Fibroblast of lung (primary cell): ENCODE results near the gene DISP3. TPM values are rescaled to one million over a fixed set of nuclear protein-coding genes. Genes with fewer than 3 reads are reported as not detected.

ENCODE experiments used
- DNase-seq, 2 donors: peaks; one replicate each; pipeline versions ENCODE4 v3.0.0 to v3.0.0-alpha.2; 2010; ENCODE audit warnings: low read depth in 2 of 2
- H2AFZ ChIP-seq: 2 replicates; pipeline ENCODE4 v1.5.1; 2012; ENCODE audit warnings: low read length, control low read depth, inconsistent platforms
- H3K27ac ChIP-seq: 2 replicates; pipeline ENCODE4 v1.5.1; 2011; ENCODE audit warnings: low read length, control low read depth; ENCODE audit not compliant: insufficient read depth
- H3K27me3 ChIP-seq: 2 replicates; pipeline ENCODE4 v1.5.1; 2011; ENCODE audit warnings: mild to moderate bottlenecking, low read length; ENCODE audit not compliant: control insufficient read depth, insufficient read depth
- H3K36me3 ChIP-seq: 2 replicates; pipeline ENCODE4 v1.5.1; 2011; ENCODE audit warnings: low read length; ENCODE audit not compliant: control insufficient read depth, insufficient read depth
- H3K4me1 ChIP-seq: 2 replicates; pipeline ENCODE4 v1.5.1; 2011; ENCODE audit warnings: low read length; ENCODE audit not compliant: control insufficient read depth, insufficient read depth; ENCODE audit errors: extremely low read depth
- H3K4me2 ChIP-seq: 2 replicates; pipeline ENCODE4 v1.5.1; 2011; ENCODE audit warnings: low read length, control low read depth; ENCODE audit not compliant: insufficient read depth; ENCODE audit errors: extremely low read depth
- H3K4me3 ChIP-seq, 4 experiments: fragments of 200-600 bp in 1 of 4; sonication (generic) in 1 of 4; replicated peaks in 1 of 4; 2 replicates each; pipeline ENCODE4 v1.5.1; 2011 to 2016; ENCODE audit warnings: low read length in 4 of 4, low read depth in 3 of 4, mild to moderate bottlenecking in 3 of 4, control low read depth in 2 of 4, inconsistent platforms in 1 of 4, mixed read lengths in 1 of 4; ENCODE audit not compliant: insufficient read depth in 1 of 4; ENCODE audit errors: control extremely low read depth in 1 of 4
- H3K79me2 ChIP-seq: 2 replicates; pipeline ENCODE4 v1.5.1; 2012; ENCODE audit warnings: mild to moderate bottlenecking, low read length, inconsistent platforms; ENCODE audit not compliant: control insufficient read depth, insufficient read depth
- H3K9ac ChIP-seq: 2 replicates; pipeline ENCODE4 v1.5.1; 2011; ENCODE audit warnings: mild to moderate bottlenecking, low read length, control low read depth; ENCODE audit not compliant: insufficient read depth
- H3K9me3 ChIP-seq: 2 replicates; pipeline ENCODE4 v1.5.1; 2012; ENCODE audit warnings: low read depth, low read length; ENCODE audit not compliant: control insufficient read depth, insufficient read depth
- H4K20me1 ChIP-seq: 2 replicates; pipeline ENCODE4 v1.5.1; 2011; ENCODE audit warnings: low read length; ENCODE audit not compliant: control insufficient read depth, insufficient read depth; ENCODE audit errors: extremely low read depth
- CTCF ChIP-seq, 2 donors: IDR thresholded peaks in 1 of 2; conservative IDR thresholded peaks in 1 of 2; 1 replicate in 1 of 2; 2 replicates in 1 of 2; pipeline ENCODE4 v1.5.1; 2011 to 2012; ENCODE audit warnings: low read length in 2 of 2, control low read depth in 1 of 2, inconsistent platforms in 1 of 2, low read depth in 1 of 2, mild to moderate bottlenecking in 1 of 2
- EZH2 ChIP-seq: IDR thresholded peaks from 2 replicates; pipeline ENCODE4 v1.5.1; 2012; ENCODE audit warnings: low read length, control low read depth, mild to moderate bottlenecking; ENCODE audit errors: missing control alignments
- polyA plus RNA-seq, 2 donors: library from polyadenylated mRNA; depleted of rRNA in 1 of 2; stranded (reverse) in 1 of 2; unstranded in 1 of 2; fragments of >200 nt; gene quantifications; 2 replicates each; pipeline ENCODE4 v1.2.1, GENCODE V29; 2011 to 2012; ENCODE audit warnings: missing spikeins in 1 of 2
- total RNA-seq: library from RNA; depleted of rRNA; stranded (reverse); fragments of >200 nt; gene quantifications from 2 replicates; pipeline ENCODE4 v1.2.1, GENCODE V29; 2014

DISP3 gene
- total and polyA plus RNA-seq, 2 donors (not counting 1 experiment from before 2014, with no cell fraction given) = 0.02 TPM; not detected in 1

- H3K9me3 ChIP-seq = no peaks in the 10 kb centered on the region
- H3K4me1 ChIP-seq = no peaks in the 10 kb centered on the region
- H3K36me3 ChIP-seq = no peaks in the 10 kb centered on the region
- no peak overlapping the region for H3K9ac ChIP-seq
- H3K27ac ChIP-seq = no peak overlapping the region
- no peak overlapping the region for H3K4me3 ChIP-seq
- H4K20me1 ChIP-seq = no peaks in the 10 kb centered on the region
- no peak for TF ChIP-seq EZH2
- TF ChIP-seq CTCF (conservative IDR thresholded peaks at IDR 0.05 in 1 of 2, IDR thresholded peaks at IDR 0.05 in 1 of 2; ENCODE audit: low read depth in 1 of 2, low read length in 2 of 2) = no peak
- no peak for DNase-seq
- H3K27me3 ChIP-seq = no peaks in the 10 kb centered on the region
- no peak overlapping the region for H3K4me2 ChIP-seq
- no peaks in the 10 kb centered on the region for H3K79me2 ChIP-seq
- H2AFZ ChIP-seq = no peak overlapping the region
Measured at GRCh38 chr1:11434926-11435325, 44.0 kb upstream of the DISP3 start.

- Histone ChIP-seq H3K9ac (no peak overlapping the region), H3K36me3 (no peaks in the 10 kb centered on the region), H3K27ac (no peak overlapping the region), H3K4me1 (no peaks in the 10 kb centered on the region), H3K4me3 (no peak overlapping the region), H2AFZ (no peak overlapping the region), H4K20me1 (no peaks in the 10 kb centered on the region), H3K9me3 (no peaks in the 10 kb centered on the region), H3K4me2 (no peak overlapping the region), H3K79me2 (no peaks in the 10 kb centered on the region), H3K27me3 (peaks cover 2% of the 10 kb centered on the region)
- no peak for DNase-seq
- TF ChIP-seq CTCF (conservative IDR thresholded peaks at IDR 0.05 in 1 of 2, IDR thresholded peaks at IDR 0.05 in 1 of 2; ENCODE audit: low read depth in 1 of 2, low read length in 2 of 2) (no peak), EZH2 (no peak)
Measured at GRCh38 chr1:11438996-11439395, 40.0 kb upstream of the DISP3 start.

GRCh38 chr1:11441211-11441952 lies 37.6 kb upstream of the DISP3 start:
- TF ChIP-seq CTCF (conservative IDR thresholded peaks at IDR 0.05 in 1 of 2, IDR thresholded peaks at IDR 0.05 in 1 of 2; ENCODE audit: low read depth in 1 of 2, low read length in 2 of 2) (no peak), EZH2 (no peak)
- no peak for DNase-seq
- H3K36me3 ChIP-seq = no peaks in the 10 kb centered on the region

More at GRCh38 chr1:11441211-11441952, 37.6 kb upstream of the DISP3 start:
- Histone ChIP-seq H3K4me3 (no peak overlapping the region), H3K9me3 (no peaks in the 10 kb centered on the region), H3K27ac (no peak overlapping the region), H3K79me2 (no peaks in the 10 kb centered on the region), H2AFZ (no peak overlapping the region), H3K4me1 (no peaks in the 10 kb centered on the region), H4K20me1 (no peaks in the 10 kb centered on the region), H3K27me3 (peaks cover 2% of the 10 kb centered on the region), H3K4me2 (no peak overlapping the region), H3K9ac (no peak overlapping the region)
